Measurements from ENCODE around the gene FREY1.

The FREY1 gene

GRCh38 chr11:45927684-45928413 lies 20.8 kb upstream of the FREY1 start:
- DNase-seq = no peak

DNA sequence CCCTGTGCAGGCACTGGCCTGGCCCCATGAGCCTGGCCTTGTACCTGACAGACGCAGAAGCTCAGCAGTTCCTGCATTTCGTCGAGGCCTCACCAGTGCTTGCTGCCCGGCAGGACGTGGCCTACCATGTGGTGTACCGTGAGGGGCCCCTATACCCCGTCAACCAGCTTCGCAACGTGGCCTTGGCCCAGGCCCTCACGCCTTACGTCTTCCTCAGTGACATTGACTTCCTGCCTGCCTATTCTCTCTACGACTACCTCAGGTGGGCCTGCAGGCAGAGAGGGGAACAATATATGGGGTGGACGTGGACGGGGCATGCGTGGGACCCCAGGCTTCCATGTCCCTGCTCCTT lies 20.2 kb upstream of the FREY1 start:
- DNase-seq = no peak

DNA sequence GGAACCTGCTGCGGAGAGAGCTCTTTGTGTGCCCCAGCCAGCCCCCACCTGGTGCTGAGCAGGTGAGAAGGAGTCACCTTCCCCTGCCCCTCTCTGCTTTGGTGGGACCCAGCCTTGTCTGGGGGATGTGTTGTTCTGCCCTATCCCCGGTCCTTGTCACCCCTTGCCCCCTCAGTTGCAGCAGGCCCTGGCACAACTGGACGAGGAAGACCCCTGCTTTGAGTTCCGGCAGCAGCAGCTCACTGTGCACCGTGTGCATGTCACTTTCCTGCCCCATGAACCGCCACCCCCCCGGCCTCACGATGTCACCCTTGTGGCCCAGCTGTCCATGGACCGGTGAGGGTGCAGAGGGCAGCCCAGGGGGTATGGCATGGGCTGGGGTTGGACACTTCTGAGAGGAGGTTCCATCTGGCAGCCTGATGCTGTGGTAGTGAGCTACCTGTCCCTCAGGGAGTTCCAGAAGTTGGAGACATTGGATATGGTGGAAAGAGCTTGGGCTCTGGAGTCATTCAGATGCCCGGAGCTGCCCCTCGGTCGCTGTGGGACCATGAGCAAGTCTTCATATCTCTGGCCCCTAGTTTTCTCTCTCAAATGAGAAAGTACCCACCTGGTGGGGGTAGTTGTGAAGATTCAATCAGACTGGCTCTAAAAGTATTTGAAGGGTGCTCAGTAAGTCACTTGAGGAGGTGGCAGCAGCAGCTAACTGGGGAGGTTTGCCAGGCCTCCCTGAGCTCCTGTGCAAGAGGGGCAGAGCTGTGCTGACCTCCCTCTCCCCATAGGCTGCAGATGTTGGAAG lies 19.7 kb upstream of the FREY1 start:
- no peak for DNase-seq

GRCh38 chr11:45926001-45926401 lies 18.9 kb upstream of the FREY1 start:
- no peak for DNase-seq

- DNase-seq = no peak
Observed at GRCh38 chr11:45925550-45925949, 18.5 kb upstream of the FREY1 start.

GRCh38 chr11:45924927-45925326 lies 17.9 kb upstream of the FREY1 start:
- no peak for DNase-seq

GRCh38 chr11:45924036-45924915 lies 17.2 kb upstream of the FREY1 start:
- no peak for DNase-seq

- peak; percentile 46 for DNase-seq
Observed at GRCh38 chr11:45922425-45923082, 15.5 kb upstream of the FREY1 start, which contains the start of gene LARGE2. Gene LARGE2 (plus strand): TSS chr11:45922656. CDS start chr11:45922883, 227 bp downstream.

- DNase-seq = no peak
Observed at GRCh38 chr11:45921561-45922424, 14.7 kb upstream of the FREY1 start.

- DNase-seq = no peak
Observed at GRCh38 chr11:45920531-45921477, 13.7 kb upstream of the FREY1 start.

DNA sequence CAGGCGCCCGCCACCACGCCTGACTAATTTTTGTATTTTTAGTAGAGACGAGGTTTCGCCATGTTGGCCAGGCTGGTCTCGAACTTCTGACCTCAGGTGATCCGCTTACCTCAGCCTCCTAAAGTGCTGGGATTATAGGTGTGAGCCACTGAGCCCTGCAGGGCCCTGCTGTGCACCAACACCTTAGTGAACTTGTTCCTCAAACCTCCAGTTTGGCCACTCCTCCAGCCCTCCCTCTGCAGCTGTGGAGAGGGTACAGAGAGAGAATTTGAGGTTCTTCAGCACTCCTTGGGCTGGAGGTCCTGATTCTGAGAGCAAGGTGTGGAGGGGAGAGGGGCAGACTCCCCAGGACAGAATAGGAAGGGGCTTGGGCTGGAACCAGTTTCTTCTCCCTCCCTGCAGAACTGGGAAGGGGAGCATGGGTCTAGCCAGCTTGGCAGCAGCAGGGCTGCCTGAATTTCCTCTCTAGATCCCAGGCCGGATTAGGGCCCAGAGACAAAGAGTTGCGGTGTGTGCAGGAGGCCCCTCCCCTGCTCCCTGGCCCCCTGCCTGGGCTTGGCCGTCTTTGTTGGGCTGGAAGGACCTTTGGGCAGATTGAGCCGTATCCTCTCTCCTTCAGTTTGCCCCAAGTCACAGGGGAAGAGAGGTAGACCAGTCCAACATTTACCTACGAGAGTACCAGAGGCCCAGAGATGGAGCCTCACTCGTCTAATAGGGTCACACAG lies 12.9 kb upstream of the FREY1 start:
- no peak for DNase-seq

DNA sequence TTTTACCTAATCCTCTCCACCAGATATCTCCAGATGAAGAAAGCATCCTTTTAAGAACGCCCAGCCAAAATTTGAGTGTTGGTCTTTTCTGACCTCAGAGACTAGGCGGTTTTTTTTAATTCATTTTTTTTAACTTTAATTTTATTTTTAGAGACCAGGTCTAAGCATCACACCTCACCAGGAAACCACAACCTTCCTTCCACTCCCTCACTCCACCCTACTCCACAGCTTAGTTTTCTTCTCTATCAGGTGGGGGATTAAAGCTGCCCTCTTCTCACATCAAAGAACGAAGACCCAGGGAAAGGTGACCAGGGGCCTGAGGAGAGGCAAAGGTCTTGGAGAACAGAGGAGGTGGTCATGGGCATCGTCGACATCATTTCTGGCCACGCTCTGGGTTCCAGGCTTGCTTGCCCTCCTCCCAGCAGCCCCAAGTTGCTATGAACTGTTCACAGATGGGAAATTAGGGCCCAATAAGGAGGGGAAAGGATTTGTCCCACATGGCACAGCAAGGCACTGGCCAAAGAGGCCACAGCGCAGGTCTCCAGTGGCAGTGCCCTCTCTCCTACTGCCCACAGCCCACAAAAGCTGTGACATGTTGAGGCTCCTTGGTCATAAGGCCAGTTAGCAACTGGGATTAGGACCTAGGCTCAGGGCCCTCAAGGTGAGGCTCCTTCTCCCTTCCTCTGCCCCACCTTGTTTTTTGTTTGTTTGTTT lies 12.0 kb upstream of the FREY1 start:
- no peak for DNase-seq

DNA sequence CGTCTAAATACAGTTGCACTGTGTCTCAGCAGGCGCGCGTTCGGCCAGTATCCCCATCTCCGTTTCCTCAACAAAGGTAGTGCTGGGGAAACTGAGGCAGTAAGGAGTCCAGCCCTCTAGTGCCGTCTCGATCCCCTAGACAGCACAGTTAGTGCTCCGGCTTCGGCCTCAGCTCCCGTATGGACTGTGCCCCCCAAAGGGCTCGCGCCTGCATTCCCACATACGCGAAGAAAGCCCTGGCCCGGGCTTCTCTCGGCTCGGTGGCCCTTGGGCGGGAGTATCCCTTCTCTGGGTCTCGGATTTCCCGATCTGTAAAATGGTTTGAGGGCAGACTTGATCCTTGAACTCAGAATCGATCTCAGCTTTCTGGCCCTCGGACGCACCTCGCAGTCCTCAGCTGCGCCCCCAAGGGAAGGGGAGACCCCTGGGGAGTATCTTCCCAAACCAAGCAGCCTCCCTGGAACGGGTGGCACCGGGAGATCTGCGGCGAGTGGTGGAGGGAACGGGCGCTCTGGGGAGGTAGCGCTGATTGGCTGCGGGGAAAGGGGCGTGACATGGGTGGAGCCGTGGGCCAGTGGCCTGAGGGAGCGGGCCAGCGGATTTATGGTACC lies 11.4 kb upstream of the FREY1 start:
- peak; percentile 69 for DNase-seq

- DNase-seq = peak; percentile 98
Observed at GRCh38 chr11:45917623-45918330, 10.7 kb upstream of the FREY1 start, which contains the start of gene PEX16. Gene PEX16 (minus strand): TSS chr11:45917877. CDS start chr11:45917811, 66 bp downstream.

GRCh38 chr11:45917286-45917622 lies 10.2 kb upstream of the FREY1 start:
- no peak for DNase-seq

- DNase-seq = no peak
Observed at GRCh38 chr11:45915446-45915845, 8.4 kb upstream of the FREY1 start.

- no peak for DNase-seq
Observed at GRCh38 chr11:45913942-45914635, 7.0 kb upstream of the FREY1 start.

All from CD4-positive, alpha-beta T cell treated with Interleukin-12 subunit alpha and Interleukin-12 subunit beta, for 1 hour (primary cell).